HepG2 (cell line): ENCODE data around the gene ANXA7. TPM values are rescaled to one million over a fixed set of nuclear protein-coding genes. Genes with fewer than 3 reads are reported as not detected.

Source experiments
- MTA1 ChIP-seq: sonication (generic); formaldehyde crosslinking; IDR thresholded peaks from 2 replicates; pipeline ENCODE4 v1.4.0; 2020; ENCODE audit warnings: missing genetic modification reagents, mild to moderate bottlenecking, borderline replicate concordance
- NFYB ChIP-seq: sonication (generic); formaldehyde crosslinking; IDR thresholded peaks from 2 replicates; pipeline ENCODE4 v1.4.0; 2020; ENCODE audit warnings: missing genetic modification reagents
- PAWR ChIP-seq: sonication (generic); formaldehyde crosslinking; IDR thresholded peaks from 2 replicates; pipeline ENCODE4 v1.4.0; 2020; ENCODE audit warnings: missing genetic modification reagents, mild to moderate bottlenecking, borderline replicate concordance
- PAX8 ChIP-seq: sonication (generic); formaldehyde crosslinking; IDR thresholded peaks from 2 replicates; pipeline ENCODE4 v1.8.0; 2022; ENCODE audit warnings: mild to moderate bottlenecking, missing genetic modification reagents, borderline replicate concordance
- PAXIP1 ChIP-seq: sonication (generic); formaldehyde crosslinking; conservative IDR thresholded peaks from 2 replicates; pipeline ENCODE4 v1.4.0; 2020; ENCODE audit warnings: mild to moderate bottlenecking, missing genetic modification reagents, moderate library complexity
- RBFOX2 ChIP-seq: fragments of 200-400 bp; formaldehyde crosslinking; IDR thresholded peaks from 2 replicates; pipeline ENCODE4 v1.6.1; 2017; ENCODE audit warnings: low read depth, mild to moderate bottlenecking, low read length
- RELA ChIP-seq: sonication (generic); formaldehyde crosslinking; IDR thresholded peaks from 2 replicates; pipeline ENCODE4 v1.4.0; 2020; ENCODE audit warnings: missing genetic modification reagents
- RFX1 ChIP-seq: fragments of 450-650 bp; IDR thresholded peaks from 2 replicates; pipeline ENCODE4 v1.6.1; 2017
- RXRA ChIP-seq: sonication (generic); formaldehyde crosslinking; IDR thresholded peaks from 2 replicates; pipeline ENCODE4 v1.5.1; 2020; ENCODE audit warnings: missing genetic modification reagents
- SAFB2 ChIP-seq: sonication (generic); formaldehyde crosslinking; IDR thresholded peaks from 2 replicates; pipeline ENCODE4 v1.5.1; 2020; ENCODE audit warnings: missing genetic modification reagents, low read depth, mild to moderate bottlenecking, borderline replicate concordance
- SAP130 ChIP-seq: IDR thresholded peaks from 2 replicates; pipeline ENCODE4 v1.6.1; 2016; ENCODE audit warnings: low read depth
- SIN3A ChIP-seq: IDR thresholded peaks from 2 replicates; pipeline ENCODE4 v1.6.1; 2011; ENCODE audit warnings: low read depth, mild to moderate bottlenecking, control low read depth, low read length, borderline replicate concordance
- SKI ChIP-seq: fragments of 450-650 bp; IDR thresholded peaks from one replicate; pipeline ENCODE4 v1.6.1; 2018; ENCODE audit warnings: mild to moderate bottlenecking; ENCODE audit not compliant: partially characterized antibody
- SRSF1 ChIP-seq: fragments of 200-400 bp; formaldehyde crosslinking; optimal IDR thresholded peaks from 2 replicates; pipeline ENCODE3; 2017; ENCODE audit warnings: mild to moderate bottlenecking, low read depth, low read length, moderate library complexity
- TEAD3 ChIP-seq: optimal IDR thresholded peaks from 2 replicates; pipeline ENCODE3; 2016; ENCODE audit warnings: borderline replicate concordance
- WIZ ChIP-seq: sonication (generic); formaldehyde crosslinking; IDR thresholded peaks from 2 replicates; pipeline ENCODE4 v1.5.1; 2020; ENCODE audit warnings: mild to moderate bottlenecking, missing genetic modification reagents
- ZBTB42 ChIP-seq: sonication (generic); formaldehyde crosslinking; IDR thresholded peaks from 2 replicates; pipeline ENCODE4 v1.5.0; 2020; ENCODE audit warnings: mild to moderate bottlenecking, missing genetic modification reagents
- ZFP41 ChIP-seq: sonication (generic); formaldehyde crosslinking; IDR thresholded peaks from 2 replicates; pipeline ENCODE4 v1.4.0; 2020; ENCODE audit warnings: mild to moderate bottlenecking, missing genetic modification reagents, borderline replicate concordance
- ZNF124 ChIP-seq: sonication (generic); formaldehyde crosslinking; IDR thresholded peaks from 2 replicates; pipeline ENCODE4 v1.4.0; 2020; ENCODE audit warnings: missing genetic modification reagents
- ZNF160 ChIP-seq: sonication (generic); formaldehyde crosslinking; IDR thresholded peaks from 2 replicates; pipeline ENCODE4 v1.8.0; 2022; ENCODE audit warnings: mild to moderate bottlenecking, inconsistent platforms, missing genetic modification reagents
- ZNF180 ChIP-seq: sonication (generic); formaldehyde crosslinking; IDR thresholded peaks from 2 replicates; pipeline ENCODE4 v1.4.0; 2020; ENCODE audit warnings: low read depth, missing genetic modification reagents, borderline replicate concordance
- ZNF230 ChIP-seq: sonication (generic); formaldehyde crosslinking; IDR thresholded peaks from 2 replicates; pipeline ENCODE4 v1.4.0; 2020; ENCODE audit warnings: mild to moderate bottlenecking, missing genetic modification reagents
- ZNF260 ChIP-seq: sonication (generic); formaldehyde crosslinking; IDR thresholded peaks from 2 replicates; pipeline ENCODE4 v1.4.0; 2020; ENCODE audit warnings: missing genetic modification reagents, low read depth, mild to moderate bottlenecking, borderline replicate concordance
- ZNF264 ChIP-seq: sonication (generic); formaldehyde crosslinking; IDR thresholded peaks from 2 replicates; pipeline ENCODE4 v1.4.0; 2020; ENCODE audit warnings: missing genetic modification reagents
- ZNF549 ChIP-seq: sonication (generic); formaldehyde crosslinking; IDR thresholded peaks from 2 replicates; pipeline ENCODE4 v1.5.0; 2020; ENCODE audit warnings: missing genetic modification reagents
- ZNF709 ChIP-seq: sonication (generic); formaldehyde crosslinking; IDR thresholded peaks from 2 replicates; pipeline ENCODE4 v1.5.0; 2020; ENCODE audit warnings: mild to moderate bottlenecking, missing genetic modification reagents
- polyA plus RNA-seq, 8 experiments: library from polyadenylated mRNA; depleted of rRNA in 3 of 8; stranded (reverse) in 7 of 8; unstranded in 1 of 8; fragments of >200 nt; fragmentation: Illumina TruSeq in 4 of 8; extraction: Trizol in 4 of 8; gene quantifications; 2 replicates each; pipeline versions ENCODE4 v1.2.1 to v1.2.3, GENCODE V29; 2011 to 2016; ENCODE audit warnings: low read depth in 4 of 8, missing spikeins in 1 of 8, mixed read lengths in 1 of 8; ENCODE audit not compliant: insufficient read depth in 1 of 8
- total RNA-seq, 5 experiments: library from RNA; depleted of rRNA; stranded (reverse); fragments of >200 nt; fragmentation: Illumina TruSeq; extraction: Trizol; gene quantifications; 2 replicates each; pipeline ENCODE4 v1.2.3, GENCODE V29; 2016; ENCODE audit warnings: low read depth in 1 of 5

The ANXA7 gene
- total and polyA plus RNA-seq, 2 of the 13 experiments (the other 11 are each of a cell fraction or from before 2014, with no cell fraction given) = 54.8 to 89.0 TPM

GRCh38 chr10:73413528-73414229 is at the start of gene ANXA7 (continued):
- TF ChIP-seq RELA (CRISPR knock-in tag) (no peak), RBFOX2 (peak; percentile 96), RFX1 (no peak), PAWR (0 out of 2 replicates have a peak, but pooled peaks have one; percentile 49), PAX8 (CRISPR knock-in tag) (0 out of 2 replicates have a peak, but pooled peaks have one; percentile 29), ZFP41 (CRISPR knock-in tag) (peak; percentile 47; the same call in 1 of the 2 replicates), ZNF124 (CRISPR knock-in tag) (peak; percentile 93), SRSF1 (peak; percentile 21), RXRA (CRISPR knock-in tag) (peak; percentile 93), SKI (peak; percentile 54), ZNF549 (no peak), ZNF180 (no peak), NFYB (peak; percentile 66), ZNF230 (CRISPR knock-in tag) (peak; percentile 80), TEAD3 (CRISPR knock-in tag) (peak; percentile 22), SIN3A (peak; percentile 68; the same call in 1 of the 2 replicates), ZNF160 (CRISPR knock-in tag) (peak; percentile 76; the same call in 1 of the 2 replicates), SAFB2 (CRISPR knock-in tag) (peak; percentile 90; the same call in 1 of the 2 replicates), WIZ (CRISPR knock-in tag) (no peak), PAXIP1 (peak; percentile 52; the same call in 1 of the 2 replicates), SAP130 (CRISPR knock-in tag) (peak; percentile 90), ZNF260 (CRISPR knock-in tag) (peak; percentile 71; the same call in 1 of the 2 replicates), ZBTB42 (CRISPR knock-in tag) (no peak), ZNF264 (0 out of 2 replicates have a peak, but pooled peaks have one; percentile 12), MTA1 (CRISPR knock-in tag) (peak; percentile 84; the same call in 1 of the 2 replicates), ZNF709 (CRISPR knock-in tag) (0 out of 2 replicates have a peak, but pooled peaks have one; percentile 41)
